Measurements from ENCODE around the gene DNAJC5G. TPM values are rescaled to one million over a fixed set of nuclear protein-coding genes. Genes with fewer than 3 reads are reported as not detected.
A peak's percentile ranks its signal among the peaks of the same experiment; 100 is the strongest.

The DNAJC5G gene
- total RNA-seq, 1 experiment from 2014 or later = not detected

DNA sequence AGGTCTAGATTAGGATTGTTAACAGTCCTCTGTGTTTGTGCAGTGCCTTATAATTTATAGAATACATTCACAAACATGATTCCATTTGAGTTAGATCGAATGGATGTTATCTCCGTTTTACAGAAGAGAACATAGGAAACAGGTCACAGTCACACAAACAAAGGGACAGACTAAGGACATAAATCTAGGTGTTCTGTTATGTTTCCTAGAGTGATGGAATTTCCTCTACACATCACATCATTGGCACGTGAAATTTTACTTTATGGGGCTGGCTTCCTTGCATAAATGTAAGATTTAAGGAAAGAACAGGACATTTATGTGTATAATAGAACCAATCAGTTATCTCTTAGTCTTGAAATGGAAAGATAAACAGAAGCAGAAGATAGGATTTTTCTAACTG is 13.4 kb downstream of the DNAJC5G start:
- intact Hi-C loops (cut with micrococcal nuclease; ENCODE audit: unreplicated experiment) = no loop called here
- Histone ChIP-seq H3K4me1 (replicated peaks; ENCODE audit: insufficient read depth) (peaks cover 36% of the 10 kb centered on the region), H3F3A (ENCODE audit: insufficient read depth, low read depth) (peaks cover 29% of the 10 kb centered on the region), H3K79me2 (ENCODE audit: low read depth) (no peaks in the 10 kb centered on the region), H3K4me2 (no peak overlapping the region), H3K9me2 (ENCODE audit: insufficient read depth) (no peaks in the 10 kb centered on the region), H3K36me3 (ENCODE audit: low read depth) (no peaks in the 10 kb centered on the region), H3K4me3 (no peak overlapping the region), H2AFZ (no peak overlapping the region), H4K20me1 (ENCODE audit: insufficient read depth) (no peaks in the 10 kb centered on the region), H3K27ac (no peak overlapping the region), H3K27me3 (ENCODE audit: insufficient read depth, low read depth) (no peaks in the 10 kb centered on the region), H3K9me3 (ENCODE audit: insufficient read depth, low read depth) (no peaks in the 10 kb centered on the region)
- no peak for DNase-seq
- CTCF ChIA-PET = no interaction called here
- POLR2A ChIA-PET (ENCODE audit: unreplicated experiment) = no interaction called here
- TF ChIP-seq, protein P1, sequence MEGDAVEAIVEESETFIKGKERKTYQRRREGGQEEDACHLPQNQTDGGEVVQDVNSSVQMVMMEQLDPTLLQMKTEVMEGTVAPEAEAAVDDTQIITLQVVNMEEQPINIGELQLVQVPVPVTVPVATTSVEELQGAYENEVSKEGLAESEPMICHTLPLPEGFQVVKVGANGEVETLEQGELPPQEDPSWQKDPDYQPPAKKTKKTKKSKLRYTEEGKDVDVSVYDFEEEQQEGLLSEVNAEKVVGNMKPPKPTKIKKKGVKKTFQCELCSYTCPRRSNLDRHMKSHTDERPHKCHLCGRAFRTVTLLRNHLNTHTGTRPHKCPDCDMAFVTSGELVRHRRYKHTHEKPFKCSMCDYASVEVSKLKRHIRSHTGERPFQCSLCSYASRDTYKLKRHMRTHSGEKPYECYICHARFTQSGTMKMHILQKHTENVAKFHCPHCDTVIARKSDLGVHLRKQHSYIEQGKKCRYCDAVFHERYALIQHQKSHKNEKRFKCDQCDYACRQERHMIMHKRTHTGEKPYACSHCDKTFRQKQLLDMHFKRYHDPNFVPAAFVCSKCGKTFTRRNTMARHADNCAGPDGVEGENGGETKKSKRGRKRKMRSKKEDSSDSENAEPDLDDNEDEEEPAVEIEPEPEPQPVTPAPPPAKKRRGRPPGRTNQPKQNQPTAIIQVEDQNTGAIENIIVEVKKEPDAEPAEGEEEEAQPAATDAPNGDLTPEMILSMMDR (conservative IDR thresholded peaks at IDR 0.05) = no peak
- TF ChIP-seq EZH2 (IDR thresholded peaks at IDR 0.05; ENCODE audit: low read depth) = no peak
- BruUV-seq (replicated peaks) = no TSS peak

DNA sequence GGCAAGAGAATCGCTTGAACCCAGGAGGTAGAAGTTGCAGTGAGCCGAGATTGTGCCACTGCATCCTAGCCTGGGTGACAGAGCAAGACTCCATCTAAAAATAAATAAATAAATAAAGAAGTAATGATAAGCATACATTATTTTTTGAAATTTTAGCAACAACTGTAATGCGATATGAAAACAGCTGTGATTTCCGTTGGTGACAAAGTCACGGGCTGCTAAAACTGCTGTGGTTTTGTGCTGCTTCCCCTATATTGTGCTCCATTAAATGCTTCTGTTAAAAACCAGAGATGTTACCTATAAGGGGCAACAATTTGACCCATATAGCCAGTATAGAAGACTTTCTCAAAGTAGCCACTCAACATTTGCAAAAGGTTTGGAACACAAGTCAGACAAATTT is 15.3 kb downstream of the DNAJC5G start:
- DNase-seq = no peak
- peaks cover 35% of the 10 kb centered on the region for H3F3A ChIP-seq (ENCODE audit: insufficient read depth, low read depth)
- H3K36me3 ChIP-seq (ENCODE audit: low read depth) = no peaks in the 10 kb centered on the region
- TF ChIP-seq, protein P1 (conservative IDR thresholded peaks at IDR 0.05) = no peak
- TF ChIP-seq EZH2 (IDR thresholded peaks at IDR 0.05; ENCODE audit: low read depth) = no peak
- H3K9me2 ChIP-seq (ENCODE audit: insufficient read depth) = no peaks in the 10 kb centered on the region
- no peaks in the 10 kb centered on the region for H4K20me1 ChIP-seq (ENCODE audit: insufficient read depth)
- no TSS peak for BruUV-seq (replicated peaks)
- no peaks in the 10 kb centered on the region for H3K27me3 ChIP-seq (ENCODE audit: insufficient read depth, low read depth)
- H3K4me2 ChIP-seq = no peak overlapping the region
- CTCF ChIA-PET = interaction anchor here (0.6 kb wide), 1 partner anchor 124 kb away, joined by 4 read pairs; no protein-coding TSS in a partner anchor
- no peaks in the 10 kb centered on the region for H3K79me2 ChIP-seq (ENCODE audit: low read depth)
- no peak overlapping the region for H3K27ac ChIP-seq
- H3K4me1 ChIP-seq (replicated peaks; ENCODE audit: insufficient read depth) = peaks cover 33% of the 10 kb centered on the region
- no peak overlapping the region for H3K4me3 ChIP-seq
- no peak overlapping the region for H2AFZ ChIP-seq
- H3K9me3 ChIP-seq (ENCODE audit: insufficient read depth, low read depth) = no peaks in the 10 kb centered on the region
- POLR2A ChIA-PET (ENCODE audit: unreplicated experiment) = no interaction called here
- intact Hi-C loops (cut with micrococcal nuclease; ENCODE audit: unreplicated experiment) = no loop called here

DNA sequence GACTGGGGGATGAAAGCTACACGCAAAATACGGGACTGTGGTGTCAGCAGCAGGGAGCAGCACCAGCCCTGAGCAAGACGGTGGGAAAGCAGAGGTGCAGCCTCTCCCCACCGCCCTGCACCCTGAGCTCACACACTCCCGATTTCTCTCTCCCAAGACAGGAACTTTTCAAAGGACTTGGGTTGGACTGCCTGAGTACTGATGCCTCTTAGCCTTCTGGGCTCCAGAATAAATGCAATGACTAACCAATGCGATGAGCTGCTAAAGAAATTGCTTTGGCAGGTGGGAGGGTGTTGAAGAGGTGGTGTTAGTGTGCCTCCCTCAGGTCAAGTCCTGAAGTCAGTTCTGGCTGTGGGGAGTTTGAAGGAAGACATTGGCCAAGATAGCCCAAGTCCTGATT is 16.6 kb downstream of the DNAJC5G start:
- POLR2A ChIA-PET (ENCODE audit: unreplicated experiment) = interaction anchor here (0.6 kb wide), 1 partner anchor 42 kb away, joined by 3 read pairs; no protein-coding TSS in a partner anchor
- Histone ChIP-seq H3K27me3 (ENCODE audit: insufficient read depth, low read depth) (no peaks in the 10 kb centered on the region), H2AFZ (no peak overlapping the region)

More for the DNA sequence above, 16.6 kb downstream of the DNAJC5G start:
- CTCF ChIA-PET = interaction anchor here (1.1 to 2.6 kb wide), 3 partner anchors 10 to 275 kb away, joined by 3 to 22 read pairs (median 17); partner anchors contain the start of gene TRIM54
- peaks cover 33% of the 10 kb centered on the region for H3K4me1 ChIP-seq (replicated peaks; ENCODE audit: insufficient read depth)
- no peaks in the 10 kb centered on the region for H3K9me2 ChIP-seq (ENCODE audit: insufficient read depth)
- no peak for TF ChIP-seq EZH2 (IDR thresholded peaks at IDR 0.05; ENCODE audit: low read depth)
- TF ChIP-seq, protein P1 (conservative IDR thresholded peaks at IDR 0.05) = no peak
- peak overlapping the region; percentile 58 for H3K4me2 ChIP-seq
- no TSS peak for BruUV-seq (replicated peaks)
- no peaks in the 10 kb centered on the region for H4K20me1 ChIP-seq (ENCODE audit: insufficient read depth)
- peak overlapping the region; percentile 81 for H3K27ac ChIP-seq
- H3K4me3 ChIP-seq = no peak overlapping the region
- no peaks in the 10 kb centered on the region for H3K9me3 ChIP-seq (ENCODE audit: insufficient read depth, low read depth)
- DNase-seq = no peak
- H3K79me2 ChIP-seq (ENCODE audit: low read depth) = no peaks in the 10 kb centered on the region
- H3F3A ChIP-seq (ENCODE audit: insufficient read depth, low read depth) = peaks cover 35% of the 10 kb centered on the region
- intact Hi-C loops (cut with micrococcal nuclease; ENCODE audit: unreplicated experiment) = no loop called here
- H3K36me3 ChIP-seq (ENCODE audit: low read depth) = no peaks in the 10 kb centered on the region
